Panc1 (cell line): Measurements from ENCODE around the gene ACTR5.

Experiments used
- CTCF ChIP-seq: fragments of 450-650 bp; IDR thresholded peaks from 2 replicates; pipeline ENCODE4 v1.5.1; 2017; ENCODE audit warnings: mild to moderate bottlenecking
- POLR2AphosphoS5 ChIP-seq: IDR thresholded peaks from 2 replicates; pipeline ENCODE4 v1.6.1; 2012; ENCODE audit warnings: mild to moderate bottlenecking, low read depth, low read length, moderate library complexity
- REST ChIP-seq, 2 experiments: IDR thresholded peaks; 2 replicates each; pipeline ENCODE4 v1.6.1; 2011 to 2012; ENCODE audit warnings: low read depth in 2 of 2, control low read depth in 1 of 2, low read length in 1 of 2, mild to moderate bottlenecking in 1 of 2, moderate library complexity in 1 of 2; ENCODE audit not compliant: insufficient read depth in 1 of 2
- SIN3A ChIP-seq: IDR thresholded peaks from 2 replicates; pipeline ENCODE4 v1.6.1; 2012; ENCODE audit warnings: low read depth, mild to moderate bottlenecking, low read length, moderate library complexity, borderline replicate concordance; ENCODE audit not compliant: insufficient read depth

- TF ChIP-seq CTCF (no peak; the same call in 1 of the 2 replicates), SIN3A (no peak), POLR2AphosphoS5 (no peak), REST (IDR thresholded peaks at IDR 0.05; ENCODE audit: insufficient read depth in 1 of 2, low read depth in 2 of 2, low read length in 1 of 2) (no peak)
Measured at GRCh38 chr20:38805958-38806854, 57.9 kb downstream of the ACTR5 start.
